GM12864 (cell line): Measurements from ENCODE around the gene AHNAK2.

Experiments used
- DNase-seq: peaks from one replicate; pipeline ENCODE4 v3.0.0-alpha.2; 2011; ENCODE audit warnings: low read depth
- H3K4me3 ChIP-seq: 2 replicates; pipeline ENCODE4 v1.5.1; 2011; ENCODE audit warnings: mild to moderate bottlenecking, low read depth, low read length, control low read depth
- TF ChIP-seq, protein P1 (sequence below): IDR thresholded peaks from 2 replicates; pipeline ENCODE4 v1.5.1; 2011; ENCODE audit warnings: low read depth, mild to moderate bottlenecking, moderate library complexity, low read length, control low read depth, inconsistent platforms; ENCODE audit errors: missing control alignments

AHNAK2 gene

DNA sequence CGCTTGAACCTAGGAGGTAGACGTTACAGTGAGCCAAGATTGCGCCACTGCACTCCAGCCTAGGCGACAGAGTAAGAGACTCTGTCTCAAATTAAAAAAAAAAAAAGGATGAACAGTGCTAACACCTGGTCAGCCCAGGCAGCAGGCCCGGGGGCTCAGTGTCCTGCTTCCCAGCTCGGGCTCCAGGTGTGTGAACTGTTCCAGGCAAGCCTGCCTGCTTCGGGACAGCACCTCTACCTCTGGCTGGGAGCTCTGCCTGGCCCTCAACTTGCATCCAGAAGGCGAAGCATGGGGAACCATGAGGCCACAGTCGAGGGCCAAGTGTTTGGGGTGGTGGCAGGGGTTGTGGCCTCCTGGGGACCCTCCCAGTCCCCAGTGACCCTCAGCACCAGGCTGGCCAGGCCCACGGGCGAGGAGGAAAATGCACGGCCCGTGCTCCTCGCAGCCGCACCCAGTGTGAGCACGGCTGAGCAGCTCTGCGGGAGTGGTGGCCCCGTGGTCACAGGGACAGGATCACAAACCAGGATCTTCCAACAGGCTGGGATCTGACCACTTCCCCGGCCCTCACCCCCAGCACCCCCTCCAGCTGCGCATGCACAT lies 27.3 kb upstream of the AHNAK2 start:
- no peak overlapping the region for H3K4me3 ChIP-seq
- DNase-seq = no peak
- TF ChIP-seq, protein P1, sequence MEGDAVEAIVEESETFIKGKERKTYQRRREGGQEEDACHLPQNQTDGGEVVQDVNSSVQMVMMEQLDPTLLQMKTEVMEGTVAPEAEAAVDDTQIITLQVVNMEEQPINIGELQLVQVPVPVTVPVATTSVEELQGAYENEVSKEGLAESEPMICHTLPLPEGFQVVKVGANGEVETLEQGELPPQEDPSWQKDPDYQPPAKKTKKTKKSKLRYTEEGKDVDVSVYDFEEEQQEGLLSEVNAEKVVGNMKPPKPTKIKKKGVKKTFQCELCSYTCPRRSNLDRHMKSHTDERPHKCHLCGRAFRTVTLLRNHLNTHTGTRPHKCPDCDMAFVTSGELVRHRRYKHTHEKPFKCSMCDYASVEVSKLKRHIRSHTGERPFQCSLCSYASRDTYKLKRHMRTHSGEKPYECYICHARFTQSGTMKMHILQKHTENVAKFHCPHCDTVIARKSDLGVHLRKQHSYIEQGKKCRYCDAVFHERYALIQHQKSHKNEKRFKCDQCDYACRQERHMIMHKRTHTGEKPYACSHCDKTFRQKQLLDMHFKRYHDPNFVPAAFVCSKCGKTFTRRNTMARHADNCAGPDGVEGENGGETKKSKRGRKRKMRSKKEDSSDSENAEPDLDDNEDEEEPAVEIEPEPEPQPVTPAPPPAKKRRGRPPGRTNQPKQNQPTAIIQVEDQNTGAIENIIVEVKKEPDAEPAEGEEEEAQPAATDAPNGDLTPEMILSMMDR = no peak

- no peak for DNase-seq
- H3K4me3 ChIP-seq = no peak overlapping the region
Measured at GRCh38 chr14:104999361-104999760, 21.2 kb upstream of the AHNAK2 start.

GRCh38 chr14:104998801-104999200 lies 20.6 kb upstream of the AHNAK2 start:
- TF ChIP-seq, protein P1 = no peak
- DNase-seq = no peak
- no peak overlapping the region for H3K4me3 ChIP-seq

More at GRCh38 chr14:104999361-104999760, 21.2 kb upstream of the AHNAK2 start:
- TF ChIP-seq, protein P1 = no peak

GRCh38 chr14:104996483-104996882 lies 18.3 kb upstream of the AHNAK2 start:
- no peak for DNase-seq
- TF ChIP-seq, protein P1 = no peak

DNA sequence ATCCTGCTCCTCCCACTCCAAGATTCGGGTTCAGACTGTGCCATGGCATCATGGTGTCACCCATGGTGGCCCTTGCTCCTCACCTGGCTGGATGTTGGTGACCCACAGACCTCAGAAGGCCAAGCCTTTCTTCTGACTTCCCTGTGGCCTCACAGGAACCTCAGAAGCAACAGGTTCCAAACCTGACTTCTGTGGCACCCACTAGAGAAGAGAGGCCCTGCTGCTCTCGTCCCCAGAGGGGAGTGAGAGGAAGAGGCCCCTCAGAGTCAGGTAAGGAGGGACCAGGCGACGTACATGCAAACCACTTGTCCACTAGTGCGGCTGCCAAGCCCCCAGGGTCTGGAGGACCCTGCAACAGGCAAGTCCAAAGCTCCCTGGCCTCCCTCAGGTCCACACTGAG lies 17.9 kb upstream of the AHNAK2 start:
- TF ChIP-seq, protein P1 = no peak
- no peak for DNase-seq

More at GRCh38 chr14:104996483-104996882, 18.3 kb upstream of the AHNAK2 start:
- H3K4me3 ChIP-seq = no peak overlapping the region

DNA sequence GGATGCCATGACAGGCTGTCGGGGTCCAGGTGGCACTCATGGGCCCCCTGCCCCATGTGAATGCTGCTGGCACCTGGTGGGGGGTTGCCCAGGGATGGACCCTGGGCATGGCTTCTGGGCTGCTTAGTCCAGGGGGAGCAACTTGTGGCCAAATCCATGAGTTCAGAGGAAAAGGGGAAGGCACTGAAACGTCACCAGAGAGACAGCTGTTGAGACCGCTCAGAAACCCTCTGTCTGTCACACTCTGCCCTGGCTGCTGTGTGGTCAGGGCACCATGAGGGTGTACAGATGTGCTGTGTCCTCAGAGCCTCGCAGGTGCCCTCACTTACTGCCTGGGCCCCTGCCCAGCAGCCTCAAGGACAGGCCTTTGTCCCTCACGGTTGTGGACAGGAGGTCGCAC lies 16.8 kb upstream of the AHNAK2 start:
- no peak for DNase-seq
- H3K4me3 ChIP-seq = no peak overlapping the region
- TF ChIP-seq, protein P1 = no peak

More for the DNA sequence above, 17.9 kb upstream of the AHNAK2 start:
- H3K4me3 ChIP-seq = no peak overlapping the region
